ENCODE results near the gene POU4F3.

The POU4F3 gene

DNA sequence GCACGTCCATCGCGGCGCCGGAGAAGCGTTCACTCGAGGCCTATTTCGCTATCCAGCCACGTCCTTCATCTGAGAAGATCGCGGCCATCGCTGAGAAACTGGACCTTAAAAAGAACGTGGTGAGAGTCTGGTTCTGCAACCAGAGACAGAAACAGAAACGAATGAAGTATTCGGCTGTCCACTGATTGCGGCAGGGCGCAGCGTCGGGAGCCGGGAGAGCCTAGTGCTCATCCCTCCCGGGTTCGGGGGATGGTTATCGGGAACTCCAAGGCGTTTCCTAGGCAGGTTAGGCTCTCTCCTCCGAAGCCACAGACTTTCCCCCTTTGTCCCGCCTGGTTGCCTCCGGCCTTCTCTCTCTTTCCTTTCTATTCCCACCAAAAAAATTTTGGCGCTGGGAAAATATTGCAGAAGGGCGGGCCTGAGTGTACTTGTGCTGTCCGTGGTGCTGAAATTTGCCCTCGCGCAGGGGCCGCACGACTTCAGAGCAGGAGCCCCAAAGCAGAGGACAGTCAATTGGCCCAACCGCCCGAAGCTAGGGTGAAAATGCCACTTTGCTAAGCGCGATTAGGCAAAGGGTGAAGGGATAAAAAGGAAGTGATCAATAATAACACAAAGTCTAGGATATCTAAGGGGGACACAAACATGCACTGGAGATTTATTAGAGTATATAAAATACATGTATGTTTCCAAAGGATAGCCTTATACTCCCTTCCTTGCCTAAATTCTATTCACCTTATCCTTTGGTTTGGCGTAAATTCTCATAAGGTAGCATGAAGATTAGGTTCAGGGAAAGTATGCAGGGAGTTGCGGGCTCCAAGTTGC lies 1.8 kb downstream of the POU4F3 start:
- no peak for DNase-seq

DNA sequence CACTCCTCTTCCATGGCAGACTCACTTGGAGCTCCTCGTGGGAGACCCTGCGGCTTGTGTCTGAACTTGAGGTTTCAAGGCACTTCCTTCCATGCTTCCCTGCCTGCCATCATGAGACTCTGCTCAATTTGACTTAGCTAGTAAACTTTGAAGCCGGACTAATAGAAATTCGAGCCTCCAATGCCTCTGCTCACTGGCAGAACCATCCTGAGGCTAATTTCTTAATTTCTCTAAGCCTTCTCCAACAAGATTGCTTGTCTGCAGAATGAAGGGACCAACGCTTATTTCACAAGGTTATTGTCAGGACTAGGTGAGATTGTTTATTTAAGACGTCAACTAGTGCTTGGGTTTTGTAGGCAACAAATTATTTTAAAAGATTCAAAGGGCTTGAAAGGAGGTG lies 3.2 kb downstream of the POU4F3 start:
- DNase-seq, result no peak

DNA sequence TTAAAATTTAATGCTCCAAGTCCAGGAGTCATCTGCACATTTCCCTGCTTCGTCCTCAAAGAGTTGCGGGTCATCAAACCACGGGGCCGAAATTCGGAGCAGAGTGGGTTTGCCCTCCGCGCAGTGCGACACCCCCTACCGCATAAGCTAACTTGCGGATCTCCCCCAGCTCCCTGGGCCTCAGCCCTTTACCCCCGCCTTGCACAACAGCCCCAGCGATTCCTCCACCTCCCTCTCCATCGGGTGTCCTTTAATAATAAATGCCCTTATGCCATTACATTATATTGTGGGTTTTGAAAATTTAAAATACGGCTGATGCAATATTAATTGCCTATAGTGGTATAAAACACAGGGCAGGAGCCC lies 3.9 kb downstream of the POU4F3 start:
- DNase-seq, result no peak

DNA sequence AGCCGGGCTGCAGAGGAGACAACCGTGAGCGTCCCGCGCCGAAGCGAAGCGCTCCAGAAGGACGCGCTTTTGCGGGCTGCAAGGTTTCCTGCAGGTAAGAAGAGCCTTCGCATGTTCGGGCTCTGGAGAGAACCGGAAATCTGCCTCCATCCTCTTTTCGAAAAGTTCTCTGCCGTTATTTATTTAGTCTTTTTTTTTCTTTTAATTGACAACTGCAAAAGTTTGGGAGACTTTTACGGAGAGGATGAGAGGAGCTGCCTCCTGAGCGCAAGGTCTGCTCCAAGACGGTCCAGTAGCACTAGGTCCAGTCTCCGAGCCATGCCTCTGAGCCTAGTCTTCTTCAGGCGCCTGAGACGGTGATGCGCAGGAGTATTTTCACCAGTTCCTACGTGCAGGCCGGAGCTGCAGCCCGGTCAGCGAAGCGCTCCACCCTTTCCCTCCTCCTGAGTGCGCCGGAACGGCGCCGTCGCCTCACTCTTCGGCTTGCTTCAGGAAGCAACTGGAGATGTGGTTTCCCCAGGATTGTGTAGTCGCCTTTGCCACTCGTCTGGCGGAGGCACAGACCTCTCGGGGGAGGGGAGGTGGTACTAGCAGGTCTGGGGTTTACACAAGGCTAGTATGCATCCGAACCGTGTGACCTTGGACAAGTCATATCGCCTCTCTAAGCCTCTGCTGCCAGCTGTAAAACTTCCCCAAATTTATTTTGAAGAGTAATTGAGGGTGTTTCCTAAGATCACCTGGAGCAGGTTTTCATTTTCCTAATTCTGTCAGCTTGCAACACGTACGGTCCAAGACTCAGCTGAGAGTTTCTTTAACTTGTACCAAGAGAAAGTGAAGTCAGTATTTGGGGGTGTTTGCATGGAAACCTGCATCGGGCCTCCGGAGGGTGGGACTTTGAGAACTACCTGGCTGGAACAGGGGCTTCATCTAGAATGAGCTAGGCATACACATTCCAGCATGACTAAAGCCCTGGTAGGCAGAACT lies 4.5 kb downstream of the POU4F3 start:
- no peak for DNase-seq

DNA sequence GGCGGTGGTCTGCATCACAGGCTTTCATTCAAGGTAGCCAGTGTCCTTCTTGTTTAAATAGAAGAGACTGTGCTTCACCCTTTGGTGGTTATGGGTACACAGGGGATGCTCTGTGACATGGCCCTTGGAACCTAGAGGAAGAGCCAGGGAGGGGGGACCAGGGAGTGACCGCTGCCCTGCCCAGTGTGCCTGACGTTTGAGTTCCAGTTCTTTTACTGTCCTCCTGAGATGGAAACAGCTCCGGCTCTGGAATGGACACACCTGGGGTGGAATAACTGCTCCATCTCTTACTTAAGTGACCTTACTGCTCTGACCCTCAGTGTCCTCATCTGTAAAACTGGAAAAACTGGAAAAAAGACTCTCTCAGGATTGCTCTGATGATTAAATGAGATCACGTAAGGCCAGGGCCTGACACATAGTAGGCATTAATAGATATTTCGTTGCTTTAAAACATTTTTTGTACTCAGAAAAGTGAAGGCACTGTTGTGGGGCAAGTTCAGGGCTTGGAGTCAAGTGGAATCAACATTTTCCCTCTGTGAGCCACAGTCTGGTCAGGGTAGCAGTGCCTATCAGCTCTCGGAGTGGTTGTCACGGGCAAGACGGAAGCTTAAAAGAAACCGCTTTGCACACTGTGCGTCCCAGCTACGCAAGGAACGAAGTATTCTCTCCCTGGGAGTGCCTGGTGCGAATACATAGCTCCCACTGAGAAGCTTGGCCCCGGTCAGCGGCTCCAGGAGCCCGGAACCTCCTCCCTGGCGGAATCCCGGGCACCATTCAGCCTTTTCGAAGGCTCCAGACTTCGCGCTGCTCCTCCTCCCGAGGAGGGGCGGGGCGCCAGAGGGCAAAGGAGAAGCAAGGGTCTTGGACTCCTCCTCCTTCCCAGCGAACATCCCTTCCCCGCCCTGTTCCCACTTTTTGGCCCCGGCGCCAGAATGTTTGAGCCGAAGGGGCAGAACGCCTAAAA lies 5.8 kb downstream of the POU4F3 start:
- no peak for DNase-seq

DNA sequence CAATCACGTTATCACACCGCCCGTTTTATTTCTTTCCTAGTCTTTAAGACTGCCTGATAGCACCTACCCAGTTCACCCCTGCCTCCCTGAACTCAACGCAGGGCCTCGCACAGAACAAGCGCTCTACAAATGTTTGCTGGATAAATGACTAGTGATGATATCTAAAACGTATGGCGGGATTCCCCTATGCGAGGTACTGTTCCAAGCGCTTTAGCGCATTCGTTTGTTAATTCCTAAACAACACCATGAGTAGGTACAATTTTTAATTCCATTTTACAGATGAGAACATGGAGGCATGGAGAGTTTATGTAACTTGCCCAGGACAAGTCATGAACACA lies 6.6 kb downstream of the POU4F3 start:
- no peak for DNase-seq

DNA sequence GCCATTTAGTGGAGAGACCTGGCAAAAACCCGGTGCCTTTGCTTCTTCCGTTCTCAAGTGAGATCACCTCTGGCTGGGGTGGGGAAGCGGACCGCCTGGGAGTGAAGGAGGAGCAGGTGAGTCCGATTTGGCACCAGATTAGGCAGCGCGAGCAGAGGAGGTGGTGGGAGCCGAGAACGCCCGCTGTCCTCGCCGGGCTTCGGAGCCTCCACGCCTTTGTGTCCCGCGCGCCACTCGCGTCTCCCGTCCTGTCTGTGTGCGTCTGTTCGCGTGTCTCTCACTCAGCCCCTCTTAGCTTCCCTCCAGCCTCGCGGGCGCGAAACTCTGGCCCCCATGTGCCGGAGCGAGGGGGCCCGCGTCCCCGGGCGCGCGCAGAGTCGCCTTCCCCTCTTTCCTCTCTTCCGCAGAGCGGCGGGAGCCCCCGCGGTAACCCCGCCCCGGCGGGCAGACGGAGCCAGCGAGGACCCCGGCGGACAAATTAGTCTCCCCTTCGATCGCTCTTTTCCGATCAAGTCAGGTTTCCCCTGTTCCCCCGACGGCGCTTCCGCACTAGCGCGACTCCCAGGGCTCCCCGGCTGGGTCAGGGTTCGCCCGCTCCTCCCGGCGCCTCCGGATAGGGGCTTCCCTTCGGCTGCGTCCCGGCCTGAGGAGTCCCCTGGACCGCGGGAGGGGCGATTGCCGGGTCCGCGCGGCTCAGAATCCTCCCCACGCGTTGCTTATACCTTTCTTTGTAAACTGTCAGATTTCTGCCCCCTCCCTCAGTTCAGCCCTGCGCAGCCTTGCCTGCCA lies 7.1 kb downstream of the POU4F3 start:
- DNase-seq, result no peak

DNA sequence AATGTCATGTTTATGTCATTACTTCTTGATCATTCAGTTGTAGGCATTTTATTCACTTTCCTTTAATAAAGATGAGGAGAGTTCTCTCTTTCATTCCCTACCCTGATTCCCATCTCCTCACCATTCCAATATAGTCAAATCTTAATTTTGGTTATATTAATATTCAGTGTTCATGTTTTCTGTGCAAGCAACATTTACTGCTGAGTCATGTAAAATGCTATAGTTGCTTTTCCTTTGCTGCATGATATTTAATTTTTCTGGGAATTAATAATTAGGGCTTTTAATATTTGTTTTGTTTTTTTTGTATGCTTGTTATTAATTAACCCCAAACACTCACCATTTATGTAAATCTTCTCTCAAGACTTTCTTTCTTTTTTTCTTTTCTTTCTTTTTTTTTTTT lies 18.5 kb downstream of the POU4F3 start:
- DNase-seq, result no peak

DNA sequence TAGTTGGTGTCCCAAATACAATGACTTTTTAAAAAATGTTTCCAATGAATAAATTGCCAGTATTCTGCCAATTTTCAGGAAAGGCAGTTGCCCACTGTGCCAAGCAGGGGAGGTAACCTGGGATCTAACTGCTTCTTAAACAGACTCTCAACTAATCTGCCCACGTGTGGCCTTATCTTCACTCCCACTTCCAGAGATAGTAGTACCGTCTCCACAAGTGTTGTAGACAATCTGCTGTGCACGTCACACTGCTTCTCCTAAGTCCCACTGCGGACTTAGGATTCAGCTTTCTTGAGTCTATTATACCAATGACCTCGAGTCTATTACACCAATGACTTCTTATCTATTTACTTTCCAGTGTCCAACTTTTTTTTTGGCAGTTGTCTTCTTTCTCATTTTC lies 21.2 kb downstream of the POU4F3 start:
- DNase-seq, result no peak

DNA sequence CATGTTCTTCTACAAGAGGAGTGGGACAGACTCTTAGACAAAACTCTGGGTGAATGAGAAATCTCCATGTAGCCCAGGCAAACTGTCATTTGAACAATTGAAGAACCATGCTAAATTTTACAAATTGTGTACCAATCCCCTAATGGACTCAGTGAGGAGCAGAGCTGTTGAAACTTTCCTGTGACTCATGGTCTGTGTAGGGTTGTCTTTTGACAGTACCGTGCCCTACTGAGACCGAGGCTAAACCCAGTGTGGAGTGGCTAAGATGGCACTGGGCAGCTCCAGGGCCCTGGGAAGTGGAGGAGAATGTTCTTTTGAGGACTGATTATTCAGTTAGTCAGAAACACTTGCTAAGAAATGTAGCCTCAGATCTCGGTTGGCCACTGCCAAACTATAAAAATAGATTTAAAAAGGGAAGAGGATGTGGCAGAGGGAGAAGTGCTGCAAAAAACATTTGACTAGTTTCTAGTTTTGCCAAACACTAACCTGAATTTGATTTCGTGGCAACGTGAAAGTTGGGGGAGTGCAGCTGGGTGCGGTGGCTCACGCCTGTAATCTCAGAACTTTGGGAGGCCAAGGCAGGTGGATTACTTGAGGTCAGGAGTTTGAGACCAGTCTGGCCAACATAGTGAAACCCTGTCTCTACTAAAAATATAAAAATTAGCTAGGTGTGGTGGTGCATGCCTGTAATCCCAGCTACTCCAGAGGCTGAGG lies 24.7 kb downstream of the POU4F3 start:
- no peak for DNase-seq

DNA sequence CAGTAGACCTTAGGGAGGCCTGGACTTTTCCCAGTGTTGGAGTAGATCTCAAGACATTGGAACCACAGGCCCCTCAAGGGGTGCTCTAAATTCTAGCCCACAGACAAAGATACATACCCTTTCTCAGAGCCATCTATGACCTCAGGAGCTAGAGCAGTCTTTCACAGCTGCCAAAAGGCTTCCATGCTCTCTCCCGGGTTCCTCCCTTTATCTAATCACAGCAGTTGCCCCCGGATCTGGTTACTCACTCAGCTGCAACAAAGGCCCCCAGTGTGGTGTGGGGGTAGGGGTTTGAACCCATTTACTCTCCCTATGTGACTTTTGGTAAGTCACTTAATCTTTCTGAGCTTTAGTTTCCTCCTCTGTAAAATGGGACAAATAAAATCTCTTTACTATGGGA lies 27.0 kb downstream of the POU4F3 start:
- DNase-seq, result no peak

DNA sequence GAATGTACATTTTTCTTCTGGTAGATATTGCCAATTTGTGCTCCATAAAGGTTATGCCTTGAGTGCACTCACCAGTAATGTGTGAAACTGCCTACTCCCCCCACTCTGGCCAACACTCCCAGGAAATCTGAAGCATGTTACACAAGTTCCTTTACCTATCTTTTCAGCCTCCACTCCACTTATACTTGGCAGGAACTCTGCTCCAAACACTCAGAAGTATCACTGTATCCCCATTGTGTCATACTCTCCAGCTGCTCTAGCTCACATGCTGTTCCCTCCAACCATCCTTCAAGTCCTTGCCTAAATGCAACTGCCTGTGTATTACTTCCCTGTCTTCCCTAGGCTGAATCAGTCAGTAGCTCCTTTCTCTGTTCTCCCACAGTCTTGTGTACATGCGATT lies 28.3 kb downstream of the POU4F3 start:
- DNase-seq, result no peak

DNA sequence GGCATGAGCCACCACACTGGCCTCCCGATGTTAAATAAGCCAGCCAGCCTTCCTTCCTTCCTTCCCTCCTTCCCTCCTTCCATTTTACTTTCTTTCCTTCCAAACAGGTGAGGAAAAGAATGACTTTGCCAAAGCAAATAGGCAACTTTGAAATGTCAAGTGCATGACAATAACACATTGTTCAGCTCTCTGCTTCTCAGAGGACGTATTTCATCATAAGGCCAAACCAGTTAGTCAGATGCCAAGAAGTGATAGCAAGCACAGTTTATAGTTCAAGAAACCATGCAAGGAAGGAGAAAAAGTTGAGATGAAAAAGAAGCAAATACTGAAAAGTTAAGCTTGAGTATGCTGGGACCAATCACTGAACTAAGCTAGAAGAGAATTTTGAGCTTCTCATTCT lies 29.5 kb downstream of the POU4F3 start:
- DNase-seq, result no peak

DNA sequence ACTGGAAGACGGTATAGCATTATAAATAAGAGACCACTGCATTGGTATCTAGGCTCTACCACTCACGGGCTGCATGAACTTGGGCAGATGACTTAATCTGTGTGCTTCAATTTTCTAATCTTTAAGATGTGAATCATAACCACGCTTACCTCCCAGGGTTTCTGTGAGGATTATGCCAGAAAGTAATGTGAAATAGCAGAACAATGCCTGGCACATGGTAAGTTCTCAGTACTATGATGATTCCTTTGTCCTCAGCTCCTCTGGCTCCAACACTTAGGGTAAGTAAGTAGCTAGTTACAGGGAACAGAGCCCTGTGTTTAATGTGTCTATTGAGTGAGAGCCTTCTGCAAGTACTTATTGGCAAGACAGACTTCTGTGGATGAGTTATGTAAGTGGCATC lies 31.1 kb downstream of the POU4F3 start:
- no peak for DNase-seq

DNA sequence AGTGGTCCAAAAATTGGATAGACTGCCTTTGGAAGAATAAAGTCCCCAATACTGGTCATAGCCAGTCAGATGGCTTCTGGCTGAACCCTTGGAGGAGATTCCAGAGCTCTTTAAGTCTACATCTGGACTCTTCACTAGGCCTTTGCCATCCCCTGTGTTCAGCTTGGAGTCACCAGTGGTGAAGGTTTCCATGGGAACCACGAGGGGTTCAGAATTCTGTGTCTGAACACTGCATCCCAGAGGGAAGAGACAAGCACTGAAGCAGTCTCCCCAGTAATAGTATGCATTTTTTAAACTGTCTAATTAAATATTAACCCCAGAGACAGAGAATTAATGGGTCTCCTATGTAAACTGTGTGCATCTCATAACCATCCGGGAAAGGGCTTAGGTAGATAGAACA lies 38.2 kb downstream of the POU4F3 start:
- DNase-seq, result no peak

DNA sequence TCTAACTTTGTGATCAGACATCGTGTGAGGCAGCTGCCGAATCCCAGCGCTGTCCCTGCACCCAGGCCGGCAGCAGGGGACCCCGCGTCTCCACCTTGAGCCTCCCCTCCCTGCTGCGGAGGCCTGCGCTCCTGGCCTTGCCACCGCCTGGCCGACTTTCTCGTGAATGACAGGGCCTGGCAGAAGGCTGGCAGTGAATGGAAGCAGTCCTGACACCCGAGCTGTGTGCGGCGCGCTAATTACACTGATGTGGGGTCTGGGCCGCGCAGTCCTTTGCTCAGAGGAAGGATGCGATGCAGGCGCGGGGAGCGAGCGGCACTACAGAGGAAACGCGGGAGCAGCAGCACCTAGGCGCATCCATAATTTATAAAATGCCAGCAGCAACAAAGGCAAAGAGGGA lies 40.3 kb downstream of the POU4F3 start:
- DNase-seq, result no peak

DNA sequence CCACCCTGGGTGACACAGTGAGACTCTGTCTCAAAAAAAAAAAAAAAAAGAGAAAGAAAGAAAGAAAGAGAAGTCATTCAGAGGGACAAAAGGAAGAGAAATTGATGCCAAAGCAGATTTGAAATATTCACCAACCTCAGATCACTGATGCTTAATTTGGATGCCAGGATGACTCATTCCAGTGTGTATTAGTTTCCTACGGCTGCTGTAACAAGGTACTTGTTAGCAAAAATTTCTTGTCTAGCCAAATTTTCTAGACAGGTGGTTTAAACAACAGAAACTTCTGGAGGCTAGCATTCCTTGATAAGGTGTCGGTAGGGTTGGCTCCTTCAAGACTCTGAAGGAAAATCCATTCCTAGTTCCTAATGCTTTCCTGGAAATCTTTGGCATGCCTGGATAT lies 42.1 kb downstream of the POU4F3 start:
- DNase-seq, result no peak

DNA sequence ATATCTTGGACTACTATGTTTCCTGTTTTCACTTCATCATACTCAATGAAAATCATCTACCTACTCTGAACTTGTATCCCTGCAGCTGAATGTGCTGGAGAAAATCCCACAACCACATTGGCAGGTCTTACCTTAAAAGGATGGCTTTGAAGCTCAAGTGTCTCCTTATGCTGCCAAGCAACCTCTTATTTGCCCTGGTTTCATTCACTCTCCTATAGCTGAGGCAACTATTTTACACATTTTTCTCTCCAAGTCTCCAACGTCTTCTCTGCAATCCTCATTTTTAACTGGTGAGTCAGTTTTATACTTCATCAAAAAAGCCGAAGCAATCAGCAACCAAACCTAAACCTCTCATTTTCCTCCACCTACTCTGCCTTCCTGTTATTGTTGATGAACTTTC lies 49.7 kb downstream of the POU4F3 start:
- DNase-seq, result no peak

DNA sequence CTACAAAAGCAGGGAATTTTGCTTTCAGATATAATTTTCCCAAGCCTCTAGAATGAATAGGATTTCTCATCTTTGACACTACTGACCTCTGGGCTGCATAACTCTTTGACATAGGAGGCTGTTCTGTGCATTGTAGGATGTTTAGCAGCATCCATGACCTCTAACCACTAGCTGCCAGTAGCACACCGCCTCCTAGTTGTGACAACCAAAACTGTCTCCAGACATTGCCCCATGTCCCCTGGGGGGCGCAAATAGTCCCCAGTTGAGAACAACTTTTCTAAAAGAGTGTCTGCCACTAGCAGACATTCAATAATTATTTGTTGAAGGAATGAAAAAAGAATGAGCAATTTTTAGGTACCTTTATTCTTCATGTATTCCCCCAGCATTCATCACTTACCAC lies 51.8 kb downstream of the POU4F3 start:
- no peak for DNase-seq

Measured in NCI-H2081 treated with DMSO at 0.1 percent for 48 hours (cell line).